Gastrocnemius medialis (tissue), 4 donors: ENCODE results near the gene ZRANB3.
"Not testable (repeated sequence)": the region's sequence is repeated elsewhere in the genome, so short reads cannot be mapped to it uniquely, and the experiment has no call there.

Experiments used
- CTCF ChIP-seq, 5 experiments: fragments of 450-650 bp in 3 of 5; fragments of 200-600 bp in 2 of 5; sonication (generic) in 2 of 5; IDR thresholded peaks in 4 of 5; conservative IDR thresholded peaks in 1 of 5; 1 replicate in 4 of 5; 2 replicates in 1 of 5; pipeline ENCODE4 v1.5.1; 2016 to 2019; ENCODE audit warnings: antibody characterized with exemption in 5 of 5, mild to moderate bottlenecking in 3 of 5, moderate library complexity in 3 of 5
- POLR2A ChIP-seq, 2 donors: fragments of 450-650 bp; IDR thresholded peaks; one replicate each; pipeline ENCODE4 v1.6.1; 2017; ENCODE audit warnings: antibody characterized with exemption in 2 of 2, mild to moderate bottlenecking in 2 of 2, moderate library complexity in 2 of 2

- not testable (repeated sequence) for TF ChIP-seq POLR2A (IDR thresholded peaks at IDR 0.05); CTCF (IDR thresholded peaks at IDR 0.05 in 4 of 5, conservative IDR thresholded peaks at IDR 0.05 in 1 of 5)
Measured at GRCh38 chr2:135498588-135498987, 32.4 kb downstream of the ZRANB3 start.
